GM12801 (cell line): ENCODE data around the gene SPESP1.

Source experiments
- TF ChIP-seq, protein P1 (sequence below): IDR thresholded peaks from one replicate; pipeline ENCODE4 v1.5.1; 2011; ENCODE audit warnings: control low read depth; ENCODE audit not compliant: insufficient read length; ENCODE audit errors: extremely low read depth

The SPESP1 gene

DNA sequence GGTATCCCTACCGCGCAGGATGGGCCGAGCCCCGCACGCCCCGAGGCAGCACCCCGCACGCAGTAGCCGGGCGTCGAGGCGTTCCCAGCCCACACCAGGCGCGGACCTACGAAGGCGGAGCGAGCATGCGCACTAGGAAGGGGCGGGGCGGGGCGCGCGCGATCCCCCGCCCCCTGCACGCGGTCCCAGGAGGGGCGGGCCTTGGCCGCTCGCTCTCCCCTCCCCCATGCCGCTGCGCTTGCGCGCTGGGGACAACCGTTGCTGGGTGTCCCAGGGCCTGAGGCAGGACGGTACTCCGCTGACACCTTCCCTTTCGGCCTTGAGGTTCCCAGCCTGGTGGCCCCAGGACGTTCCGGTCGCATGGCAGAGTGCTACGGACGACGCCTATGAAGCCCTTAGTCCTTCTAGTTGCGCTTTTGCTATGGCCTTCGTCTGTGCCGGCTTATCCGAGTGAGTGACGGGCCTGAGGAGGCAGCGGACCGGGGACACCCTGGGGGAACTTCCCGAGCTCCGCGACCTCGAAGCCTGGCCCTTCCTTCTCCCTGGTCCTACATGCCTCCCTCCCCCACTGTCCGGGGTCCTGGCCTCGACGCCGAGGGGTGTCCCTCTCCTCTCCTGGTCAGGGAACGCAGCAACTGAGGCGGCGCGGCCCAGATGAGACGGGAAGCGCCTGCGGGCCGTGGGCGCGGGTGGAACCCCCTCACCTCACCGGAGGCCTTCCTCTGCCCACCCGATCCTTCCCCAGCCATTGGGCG, at the start of gene SPESP1:
TSS of gene SPESP1 (plus strand) at position 258 of the 755 bp plus-strand sequence. CDS start at position 387, 129 bp downstream.
- TF ChIP-seq, protein P1, sequence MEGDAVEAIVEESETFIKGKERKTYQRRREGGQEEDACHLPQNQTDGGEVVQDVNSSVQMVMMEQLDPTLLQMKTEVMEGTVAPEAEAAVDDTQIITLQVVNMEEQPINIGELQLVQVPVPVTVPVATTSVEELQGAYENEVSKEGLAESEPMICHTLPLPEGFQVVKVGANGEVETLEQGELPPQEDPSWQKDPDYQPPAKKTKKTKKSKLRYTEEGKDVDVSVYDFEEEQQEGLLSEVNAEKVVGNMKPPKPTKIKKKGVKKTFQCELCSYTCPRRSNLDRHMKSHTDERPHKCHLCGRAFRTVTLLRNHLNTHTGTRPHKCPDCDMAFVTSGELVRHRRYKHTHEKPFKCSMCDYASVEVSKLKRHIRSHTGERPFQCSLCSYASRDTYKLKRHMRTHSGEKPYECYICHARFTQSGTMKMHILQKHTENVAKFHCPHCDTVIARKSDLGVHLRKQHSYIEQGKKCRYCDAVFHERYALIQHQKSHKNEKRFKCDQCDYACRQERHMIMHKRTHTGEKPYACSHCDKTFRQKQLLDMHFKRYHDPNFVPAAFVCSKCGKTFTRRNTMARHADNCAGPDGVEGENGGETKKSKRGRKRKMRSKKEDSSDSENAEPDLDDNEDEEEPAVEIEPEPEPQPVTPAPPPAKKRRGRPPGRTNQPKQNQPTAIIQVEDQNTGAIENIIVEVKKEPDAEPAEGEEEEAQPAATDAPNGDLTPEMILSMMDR, result no peak

DNA sequence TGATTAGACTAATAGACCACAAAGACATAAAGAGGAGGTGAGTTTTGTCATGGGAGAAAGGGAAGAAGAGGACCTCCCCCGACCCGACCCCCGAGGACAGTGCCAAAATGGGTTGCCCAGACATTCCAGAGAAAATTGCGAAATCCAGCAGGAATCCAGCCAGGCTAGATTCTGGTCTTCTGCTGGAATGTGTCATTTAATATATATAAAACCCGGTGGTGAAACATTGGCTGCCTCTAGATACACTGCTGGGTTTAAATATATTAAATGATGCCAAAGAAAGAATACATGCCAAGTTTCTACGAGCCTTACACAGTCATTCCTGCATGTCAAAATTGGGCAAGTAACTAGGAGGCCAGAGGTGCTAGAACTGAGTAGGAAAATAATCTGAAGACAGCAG, 45.3 kb upstream of the SPESP1 start:
- TF ChIP-seq, protein P1, result no peak

DNA sequence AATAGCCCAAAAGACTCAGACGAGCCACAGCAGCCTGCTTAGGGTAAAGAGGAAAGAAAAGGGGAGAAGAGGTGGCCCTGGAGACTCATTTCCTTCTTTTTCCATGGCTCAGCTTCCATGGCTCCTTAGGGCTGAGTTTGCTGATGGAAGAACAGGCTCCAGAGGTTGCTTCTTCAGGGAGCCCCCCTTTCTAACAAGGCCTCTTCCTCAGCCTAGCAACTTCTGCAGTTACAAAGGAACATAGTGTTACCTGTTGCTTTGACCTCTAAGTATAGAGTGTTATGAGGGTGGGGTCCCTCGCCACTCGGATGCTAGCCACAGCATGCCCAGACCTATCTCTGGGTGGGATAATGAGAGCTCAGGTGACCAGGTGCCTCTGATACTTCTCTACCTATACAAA, 43.2 kb upstream of the SPESP1 start:
- TF ChIP-seq, protein P1, result no peak

DNA sequence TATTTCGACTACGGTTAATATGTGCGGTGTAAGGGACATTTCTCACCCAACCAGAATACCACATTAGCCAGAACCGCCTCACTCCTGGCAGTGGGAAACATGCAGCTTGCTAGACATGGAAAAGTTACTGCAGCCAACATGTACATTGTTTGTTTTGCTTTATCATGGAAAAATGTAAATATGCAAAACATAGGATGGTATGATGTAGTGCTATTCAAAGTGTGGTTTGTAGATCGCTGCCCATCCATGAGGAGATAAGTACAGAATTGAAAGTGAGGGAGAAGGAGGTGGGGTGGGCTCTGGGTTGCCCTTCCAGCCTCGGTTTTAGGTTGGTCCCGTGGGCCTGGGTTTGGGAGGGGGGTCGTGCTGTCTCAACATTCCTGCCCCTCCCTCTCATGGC, 42.5 kb upstream of the SPESP1 start:
- TF ChIP-seq, protein P1, result no peak

DNA sequence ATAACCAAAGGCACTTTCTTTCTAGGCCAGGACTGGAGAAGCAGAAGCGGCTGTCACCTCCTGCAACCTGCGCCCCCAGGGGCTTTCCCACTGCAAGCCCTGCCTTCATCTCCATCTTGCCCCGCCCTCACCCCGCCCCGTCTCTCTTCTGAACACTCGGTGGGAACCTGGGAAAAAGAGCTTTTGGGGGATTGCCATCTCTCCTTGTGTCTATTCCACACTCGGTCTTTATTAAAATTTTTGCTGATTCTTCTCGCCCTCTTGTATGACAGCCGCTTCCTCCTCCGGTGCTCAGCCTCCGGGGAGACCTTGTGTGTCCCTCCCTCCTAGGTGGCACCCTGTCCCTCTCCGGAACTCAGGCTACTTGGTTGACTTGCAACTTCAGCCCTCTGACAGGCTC, 41.9 kb upstream of the SPESP1 start:
- TF ChIP-seq, protein P1, result no peak

DNA sequence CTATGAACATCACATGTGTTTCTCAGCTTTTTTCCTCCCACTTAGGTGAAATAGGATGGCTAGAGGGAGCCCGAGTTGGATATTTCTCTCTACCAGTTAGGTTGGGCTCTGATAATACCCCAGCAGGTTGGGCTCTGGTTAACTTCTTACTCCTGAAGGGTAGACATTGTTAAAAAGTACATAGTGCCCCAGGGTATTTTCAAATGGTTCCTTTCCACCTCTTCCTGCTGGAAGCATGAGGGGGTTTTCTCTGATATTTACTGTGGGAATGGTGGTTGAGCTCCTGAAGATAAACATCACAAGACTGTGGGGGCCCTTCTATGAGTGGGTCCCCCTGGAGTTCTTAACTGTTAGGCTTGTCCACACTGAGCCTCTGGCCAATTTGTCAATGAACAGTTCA, 36.1 kb upstream of the SPESP1 start:
- TF ChIP-seq, protein P1, result no peak

DNA sequence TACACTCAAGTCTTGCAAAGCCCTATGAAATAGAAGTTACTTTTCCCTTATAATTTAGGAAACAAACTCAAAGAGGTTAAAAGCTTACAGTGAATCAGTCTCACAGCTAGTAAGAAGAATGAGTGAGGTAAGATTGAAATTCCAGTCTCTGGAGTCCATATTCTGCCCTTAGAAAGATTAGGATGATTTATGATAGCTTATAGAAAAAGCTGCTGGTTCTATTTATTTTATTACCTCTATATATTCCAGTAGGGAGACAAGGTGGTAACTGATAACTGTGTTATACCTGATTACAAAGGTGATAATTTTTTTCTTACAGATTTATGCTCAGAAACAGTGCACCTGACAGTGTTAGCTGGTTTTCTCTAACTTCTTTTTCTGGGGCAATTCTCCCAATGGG, 34.1 kb upstream of the SPESP1 start:
- TF ChIP-seq, protein P1, result no peak
